Suprapubic skin (tissue), 3 donors: ENCODE measurements around the gene ZNF467.

Source experiments
- CTCF ChIP-seq, 2 donors: fragments of 200-600 bp in 1 of 2; fragments of 450-650 bp in 1 of 2; sonication (generic) in 1 of 2; IDR thresholded peaks; one replicate each; pipeline ENCODE4 v1.5.1; 2016 to 2019; ENCODE audit warnings: antibody characterized with exemption in 2 of 2, mild to moderate bottlenecking in 1 of 2, moderate library complexity in 1 of 2
- POLR2A ChIP-seq, 2 donors: fragments of 450-650 bp; IDR thresholded peaks; one replicate each; pipeline ENCODE4 v1.6.1; 2017; ENCODE audit warnings: antibody characterized with exemption in 2 of 2, mild to moderate bottlenecking in 2 of 2, moderate library complexity in 2 of 2

GRCh38 chr7:149732111-149732561 is 41.3 kb downstream of the ZNF467 start:
- TF ChIP-seq POLR2A (IDR thresholded peaks at IDR 0.05) = no peak
- no peak for TF ChIP-seq CTCF (IDR thresholded peaks at IDR 0.05)
